Testis (tissue), 3 donors: ENCODE results near the gene LMBR1L. TPM values are rescaled to one million over a fixed set of nuclear protein-coding genes. Genes with fewer than 3 reads are reported as not detected.

ENCODE experiments used
- DNase-seq: peaks from one replicate; pipeline ENCODE4 v3.0.0-alpha.2; 2019
- H3K27ac ChIP-seq, 2 donors: fragments of 200-600 bp; sonication (generic); one replicate each; pipeline ENCODE4 v1.5.1; 2019
- H3K27me3 ChIP-seq: fragments of 200-600 bp; sonication (generic); one replicate; pipeline ENCODE4 v1.5.1; 2019
- H3K36me3 ChIP-seq: fragments of 200-600 bp; sonication (generic); one replicate; pipeline ENCODE4 v1.5.1; 2017; ENCODE audit warnings: low read depth; ENCODE audit errors: missing control alignments
- H3K4me1 ChIP-seq: fragments of 200-600 bp; sonication (generic); one replicate; pipeline ENCODE4 v1.5.1; 2019
- H3K4me3 ChIP-seq, 2 donors: fragments of 200-600 bp; sonication (generic); one replicate each; pipeline ENCODE4 v1.5.1; 2017 to 2019
- H3K9me3 ChIP-seq: fragments of 200-600 bp; sonication (generic); one replicate; pipeline ENCODE4 v1.5.1; 2017
- CTCF ChIP-seq, 3 experiments: fragments of 450-650 bp in 2 of 3; fragments of 200-600 bp in 1 of 3; sonication (generic) in 1 of 3; IDR thresholded peaks; one replicate each; pipeline ENCODE4 v1.5.1; 2016 to 2019; ENCODE audit warnings: antibody characterized with exemption in 3 of 3, mild to moderate bottlenecking in 2 of 3, moderate library complexity in 1 of 3
- POLR2A ChIP-seq: fragments of 450-650 bp; IDR thresholded peaks from one replicate; pipeline ENCODE4 v1.6.1; 2017; ENCODE audit warnings: antibody characterized with exemption, mild to moderate bottlenecking, moderate library complexity
- WGBS, 2 donors: methylation state at CpG; one replicate each; pipeline ENCODE4 v1.1.5; 2018; 5-methylcytosine and 5-hydroxymethylcytosine counted together
- intact Hi-C: fragments of 100-400 bp; cut with DNase I; formaldehyde crosslinking; loops from one replicate; pipeline ENCODE4 v1.15.1; 2023; ENCODE audit warnings: low total_unique reads
- polyA plus RNA-seq: library from polyadenylated mRNA; stranded (reverse); fragments of 350-450 nt; fragmentation: Illumina TruSeq; extraction: RNeasy Lipid Tissue Mini Kit (QIAGEN cat#74804); gene quantifications from one replicate; pipeline ENCODE4 v1.2.3, GENCODE V29; 2014; ENCODE audit warnings: low read depth, low replicate concordance; ENCODE audit not compliant: insufficient read depth
- total RNA-seq, 2 donors: library from RNA; depleted of rRNA; stranded (reverse); fragments of >200 nt; gene quantifications; one replicate each; pipeline ENCODE4 v1.2.3, GENCODE V29; 2016

The LMBR1L gene
- total and polyA plus RNA-seq, 3 donors from 2014 or later: 178 to 265 (median 223) TPM

- Histone ChIP-seq H3K27me3 (no peaks in the 10 kb centered on the region), H3K36me3 (no peaks in the 10 kb centered on the region), H3K4me3 (peak overlapping the region; percentile 92 to 100), H3K27ac (peak overlapping the region in 1 of 2 donors; percentile 36), H3K9me3 (no peaks in the 10 kb centered on the region), H3K4me1 (peaks cover 39% of the 10 kb centered on the region)
- WGBS, 2 donors: 12 to 18% methylated on average over 4 of the region's 4 CpGs
- TF ChIP-seq CTCF (IDR thresholded peaks at IDR 0.05) (no peak), POLR2A (no peak)
- intact Hi-C loops: no loop called here
- no peak for DNase-seq
Measured at GRCh38 chr12:49057888-49058287, 52.8 kb downstream of the LMBR1L start.

- TF ChIP-seq POLR2A (no peak), CTCF (IDR thresholded peaks at IDR 0.05) (no peak)
- H3K4me3 ChIP-seq: no peak overlapping the region
- H3K9me3 ChIP-seq: no peaks in the 10 kb centered on the region
- H3K36me3 ChIP-seq: no peaks in the 10 kb centered on the region
- 47 to 53% methylated on average over 7 of the region's 7 CpGs for whole genome bisulfite sequencing, 2 donors
- H3K27me3 ChIP-seq: no peaks in the 10 kb centered on the region
- intact Hi-C loops: no loop called here
- H3K4me1 ChIP-seq: peaks cover 39% of the 10 kb centered on the region
- peak; percentile 85 for DNase-seq
- peak overlapping the region in 1 of 2 donors; percentile 64 for H3K27ac ChIP-seq
Measured at GRCh38 chr12:49055978-49056754, 54.5 kb downstream of the LMBR1L start.

- Histone ChIP-seq H3K36me3 (no peaks in the 10 kb centered on the region), H3K27me3 (no peaks in the 10 kb centered on the region), H3K9me3 (no peaks in the 10 kb centered on the region), H3K4me3 (no peak overlapping the region), H3K4me1 (peaks cover 39% of the 10 kb centered on the region), H3K27ac (no peak overlapping the region)
- intact Hi-C loops: no loop called here
- WGBS, 2 donors: 81 to 83% methylated on average over 4 of the region's 4 CpGs
- no peak for DNase-seq
- TF ChIP-seq POLR2A (no peak), CTCF (IDR thresholded peaks at IDR 0.05) (no peak)
Measured at GRCh38 chr12:49055092-49055491, 55.6 kb downstream of the LMBR1L start.

GRCh38 chr12:49054524-49054923, 56.1 kb downstream of the LMBR1L start:
- H3K4me3 ChIP-seq: no peak overlapping the region
- H3K4me1 ChIP-seq: peaks cover 39% of the 10 kb centered on the region
- H3K36me3 ChIP-seq: no peaks in the 10 kb centered on the region
- intact Hi-C loops: no loop called here
- TF ChIP-seq CTCF (IDR thresholded peaks at IDR 0.05): no peak
- no peaks in the 10 kb centered on the region for H3K27me3 ChIP-seq
- DNase-seq: no peak
- no peak overlapping the region for H3K27ac ChIP-seq
- no peaks in the 10 kb centered on the region for H3K9me3 ChIP-seq
- WGBS, 2 donors: 90 to 94% methylated on average over 10 of the region's 10 CpGs

GRCh38 chr12:49054096-49054495, 56.6 kb downstream of the LMBR1L start:
- Histone ChIP-seq H3K27me3 (no peaks in the 10 kb centered on the region), H3K27ac (no peak overlapping the region), H3K4me1 (peaks cover 39% of the 10 kb centered on the region), H3K9me3 (no peaks in the 10 kb centered on the region), H3K4me3 (no peak overlapping the region), H3K36me3 (no peaks in the 10 kb centered on the region)
- 87 to 92% methylated on average over 5 of the region's 5 CpGs for WGBS, 2 donors
- no peak for DNase-seq
- TF ChIP-seq POLR2A: no peak
- no peak for TF ChIP-seq CTCF (IDR thresholded peaks at IDR 0.05)
- intact Hi-C loops: no loop called here
